Left lung (tissue), 14 donors: ENCODE results near the gene ETV3L. TPM values are rescaled to one million over a fixed set of nuclear protein-coding genes. Genes with fewer than 3 reads are reported as not detected.

Experiments used
- ATAC-seq: fragments of 200-7000 bp; cut with Tn5 transposase; one replicate; pipeline ENCODE4 v1.9.1; 2020; ENCODE audit warnings: moderate library complexity
- DNase-seq, 4 donors: peaks; one replicate each; pipeline ENCODE4 v3.0.0-alpha.2; 2013 to 2020
- H3K27ac ChIP-seq, 2 donors: fragments of 200-600 bp; sonication (generic) in 1 of 2; one replicate each; pipeline versions ENCODE4 v1.5.0 to v1.8.0; 2020 to 2021
- H3K27me3 ChIP-seq, 2 donors: fragments of 200-600 bp; sonication (generic) in 1 of 2; one replicate each; pipeline versions ENCODE4 v1.5.0 to v1.8.0; 2020 to 2021
- H3K36me3 ChIP-seq, 2 donors: fragments of 200-600 bp; sonication (generic) in 1 of 2; one replicate each; pipeline versions ENCODE4 v1.5.0 to v1.8.0; 2020 to 2021
- H3K4me1 ChIP-seq, 2 donors: fragments of 200-600 bp; one replicate each; pipeline ENCODE4 v1.8.0; 2021
- H3K4me3 ChIP-seq, 2 donors: fragments of 200-600 bp; sonication (generic) in 1 of 2; one replicate each; pipeline versions ENCODE4 v1.5.0 to v1.8.0; 2020 to 2021; ENCODE audit warnings: mild to moderate bottlenecking in 1 of 2
- H3K9me3 ChIP-seq, 2 donors: fragments of 200-600 bp; sonication (generic) in 1 of 2; one replicate each; pipeline versions ENCODE4 v1.5.0 to v1.8.0; 2020 to 2021
- intact Hi-C, 2 donors: fragments of 100-400 bp; cut with DNase I; formaldehyde crosslinking; loops; one replicate each; pipeline versions ENCODE4 v1.11.2 to v1.14.2; 2022
- long read RNA-seq, 12 donors: library from polyadenylated mRNA in 2 of 12; unstranded in 2 of 12; transcript quantifications; one replicate each; pipeline ENCODE4 v2.0.0 and lab custom pipeline, GENCODE V29; 2019 to 2026
- polyA plus RNA-seq, 6 donors: library from polyadenylated mRNA; unstranded; fragments of 120-200 nt; gene quantifications; one replicate each; pipeline ENCODE4 v1.2.1, GENCODE V29; 2013; ENCODE audit not compliant: insufficient read length in 6 of 6
- total RNA-seq, 2 donors: library from RNA; stranded (reverse); fragmentation: NEBNext Ultra II Directional; extraction: Animal tissue kit (Norgen Biotek cat#: 25700); gene quantifications; one replicate each; pipeline ENCODE4 v1.2.1, GENCODE V29; 2021
- TF ChIP-seq, protein P1 (sequence below), 2 donors: fragments of 200-600 bp; sonication (generic) in 1 of 2; IDR thresholded peaks; one replicate each; pipeline versions ENCODE4 v1.5.0 to v1.8.0; 2021; ENCODE audit warnings: antibody characterized with exemption in 2 of 2
- donor health status: DM: no; HTN: yes; CAD: no.
- donor health status: DM: no; HTN: no; CAD: no.

The ETV3L gene
- total RNA-seq (not detected), polyA plus RNA-seq (not detected)
- long read RNA-seq, donor 1 = 0 reads
- long read RNA-seq, donor 2 = 0 reads
- long read RNA-seq, donor 3 = 0 reads
- long read RNA-seq, donor 4 = 0 reads
- long read RNA-seq, donor 5 = 0 reads
- long read RNA-seq, donor 6 = 0 reads
- long read RNA-seq, donor 7 = 0 reads
- long read RNA-seq, donor 8 = 0 reads
- long read RNA-seq, donor 9 = 0 reads
- long read RNA-seq, donor 10 = 0 reads
- long read RNA-seq, donor 11 = 0 reads
- long read RNA-seq, donor 12 = 0 reads

DNA sequence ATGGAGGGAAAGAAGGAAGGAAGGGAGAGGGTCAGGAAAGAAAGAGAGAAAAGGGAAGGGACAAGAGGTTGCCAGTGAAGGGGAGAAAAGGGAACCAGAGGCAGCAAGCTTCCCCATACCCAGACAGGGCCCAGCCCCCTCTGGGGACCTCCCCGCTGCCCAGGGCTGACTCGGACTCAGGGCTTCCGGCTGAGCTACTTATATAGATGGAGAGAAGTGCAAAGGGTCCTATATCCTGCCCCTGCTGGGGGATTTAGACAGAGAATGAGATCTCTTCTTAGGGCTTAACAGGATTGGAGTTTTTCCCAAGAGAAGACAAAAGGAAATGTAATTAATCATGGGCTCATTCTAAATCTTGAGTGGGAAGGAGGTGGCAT lies at the start of gene ETV3L:
Gene ETV3L, minus strand, starts transcription at position 176 of the 377 bp plus-strand sequence. CDS start 285 bp downstream, outside the sequence.
- TF ChIP-seq, protein P1, sequence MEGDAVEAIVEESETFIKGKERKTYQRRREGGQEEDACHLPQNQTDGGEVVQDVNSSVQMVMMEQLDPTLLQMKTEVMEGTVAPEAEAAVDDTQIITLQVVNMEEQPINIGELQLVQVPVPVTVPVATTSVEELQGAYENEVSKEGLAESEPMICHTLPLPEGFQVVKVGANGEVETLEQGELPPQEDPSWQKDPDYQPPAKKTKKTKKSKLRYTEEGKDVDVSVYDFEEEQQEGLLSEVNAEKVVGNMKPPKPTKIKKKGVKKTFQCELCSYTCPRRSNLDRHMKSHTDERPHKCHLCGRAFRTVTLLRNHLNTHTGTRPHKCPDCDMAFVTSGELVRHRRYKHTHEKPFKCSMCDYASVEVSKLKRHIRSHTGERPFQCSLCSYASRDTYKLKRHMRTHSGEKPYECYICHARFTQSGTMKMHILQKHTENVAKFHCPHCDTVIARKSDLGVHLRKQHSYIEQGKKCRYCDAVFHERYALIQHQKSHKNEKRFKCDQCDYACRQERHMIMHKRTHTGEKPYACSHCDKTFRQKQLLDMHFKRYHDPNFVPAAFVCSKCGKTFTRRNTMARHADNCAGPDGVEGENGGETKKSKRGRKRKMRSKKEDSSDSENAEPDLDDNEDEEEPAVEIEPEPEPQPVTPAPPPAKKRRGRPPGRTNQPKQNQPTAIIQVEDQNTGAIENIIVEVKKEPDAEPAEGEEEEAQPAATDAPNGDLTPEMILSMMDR (IDR thresholded peaks at IDR 0.05) = no peak
- intact Hi-C loops = loop anchor here in 1 of 2 donors (10.0 kb wide), 1 partner anchor 55 kb away; no protein-coding TSS in a partner anchor
- peak; percentile 66 for ATAC-seq

DNA sequence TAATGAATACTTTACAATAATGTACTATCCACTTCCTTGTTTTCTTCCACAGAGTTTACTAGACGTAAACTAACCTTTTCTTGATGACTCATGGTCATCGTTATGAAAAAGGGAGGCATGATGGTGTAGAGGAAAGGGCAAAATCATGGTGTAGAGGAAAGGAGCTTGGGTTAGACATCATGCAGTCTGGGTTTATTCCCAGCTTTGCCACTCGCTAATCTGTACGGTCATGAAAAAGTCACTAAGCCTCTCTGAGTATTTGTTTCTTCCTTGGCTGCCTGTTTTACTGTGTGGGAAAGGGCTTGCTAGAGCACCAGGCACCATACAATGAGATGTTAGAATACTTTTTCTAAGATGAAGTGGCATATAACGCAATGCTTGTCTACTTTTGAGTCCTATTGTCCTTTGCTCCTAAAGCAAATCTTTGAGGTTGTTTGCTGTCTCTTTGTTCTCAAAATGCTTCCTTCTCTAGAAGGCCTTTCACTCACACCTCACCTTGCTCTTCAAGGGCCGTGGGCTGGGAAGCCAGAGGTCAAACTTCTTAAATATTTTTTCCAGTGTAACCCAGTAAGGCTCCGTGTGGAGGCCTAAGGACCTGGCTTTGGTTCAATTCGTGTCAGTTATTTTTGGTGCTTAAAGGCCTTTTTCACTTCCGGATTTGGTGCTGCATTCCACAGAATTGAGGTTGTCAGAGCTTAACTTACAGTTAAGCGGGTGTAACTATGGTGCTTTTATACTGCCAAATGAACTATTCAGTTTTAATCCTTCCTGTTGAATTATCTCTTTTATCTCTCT lies 48.5 kb upstream of the ETV3L start:
- Histone ChIP-seq H3K9me3 (no peaks in the 10 kb centered on the region), H3K4me1 (peaks cover 4 to 8% of the 10 kb centered on the region in 2 donors), H3K4me3 (no peak overlapping the region), H3K27ac (peak overlapping the region in 1 of 2 donors; percentile 49), H3K27me3 (no peaks in the 10 kb centered on the region), H3K36me3 (no peaks in the 10 kb centered on the region)
- DNase-seq (peak in 1 of 4 donors; percentile 55), ATAC-seq (peak; percentile 75)
- intact Hi-C loops = no loop called here
- TF ChIP-seq, protein P1 (IDR thresholded peaks at IDR 0.05) = no peak

More for the DNA sequence above, at the start of gene ETV3L:
- Histone ChIP-seq H3K4me1 (no peaks in the 10 kb centered on the region), H3K27me3 (no peaks in the 10 kb centered on the region), H3K36me3 (no peaks in the 10 kb centered on the region), H3K27ac (no peak within 1 kb of the TSS), H3K9me3 (no peaks in the 10 kb centered on the region), H3K4me3 (no peak within 1 kb of the TSS)
- peak in 1 of 4 donors; percentile 44 for DNase-seq

DNA sequence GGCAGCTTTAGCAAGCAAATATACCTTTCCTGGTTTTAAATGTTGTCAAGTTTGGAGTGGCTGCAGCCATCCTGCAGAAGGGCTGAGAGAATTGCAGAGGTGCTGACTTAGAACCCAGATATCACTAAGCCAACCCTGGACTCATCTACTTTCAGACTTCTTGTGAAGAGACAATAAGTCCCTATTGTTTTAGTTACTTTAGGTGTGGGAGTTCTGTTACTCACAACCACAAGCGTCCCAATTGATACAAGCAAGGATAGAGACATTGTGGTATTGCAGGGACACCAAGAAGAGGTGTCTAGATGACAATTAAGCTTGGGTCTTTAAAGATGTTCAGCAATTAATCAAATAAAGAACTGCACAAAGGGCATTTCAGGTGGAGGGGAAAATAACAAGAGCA lies 47.4 kb upstream of the ETV3L start:
- Histone ChIP-seq H3K27ac (no peak overlapping the region), H3K4me1 (peaks cover 4 to 8% of the 10 kb centered on the region in 2 donors), H3K4me3 (no peak overlapping the region), H3K36me3 (no peaks in the 10 kb centered on the region), H3K9me3 (no peaks in the 10 kb centered on the region), H3K27me3 (no peaks in the 10 kb centered on the region)
- ATAC-seq = no peak
- intact Hi-C loops = no loop called here
- DNase-seq = no peak
- TF ChIP-seq, protein P1 (IDR thresholded peaks at IDR 0.05) = no peak

DNA sequence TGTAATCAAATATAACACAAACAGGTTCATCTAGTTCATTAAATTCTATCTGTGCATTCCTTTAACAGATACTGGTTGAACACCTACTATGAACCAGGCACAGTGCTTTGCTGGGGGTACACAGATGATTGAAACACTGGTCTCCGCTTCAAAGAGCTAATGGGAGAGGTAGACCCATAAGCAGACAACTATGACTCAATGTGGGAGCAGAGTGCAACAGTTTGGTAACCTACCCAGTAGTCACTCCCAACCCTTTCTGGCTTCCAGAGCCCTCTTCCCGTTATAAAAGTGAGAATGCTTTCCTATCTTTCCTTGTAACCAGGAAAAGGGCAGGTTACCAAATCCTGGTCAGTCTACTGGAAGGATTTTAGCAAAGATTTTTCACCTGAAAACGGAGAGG lies 46.6 kb upstream of the ETV3L start:
- no peaks in the 10 kb centered on the region for H3K9me3 ChIP-seq
- intact Hi-C loops = no loop called here
- DNase-seq = no peak
- H3K4me3 ChIP-seq = no peak overlapping the region
- no peak overlapping the region for H3K27ac ChIP-seq
- TF ChIP-seq, protein P1 (IDR thresholded peaks at IDR 0.05) = no peak
- no peak for ATAC-seq
- H3K4me1 ChIP-seq = peaks cover 4 to 8% of the 10 kb centered on the region in 2 donors
- H3K27me3 ChIP-seq = no peaks in the 10 kb centered on the region
- no peaks in the 10 kb centered on the region for H3K36me3 ChIP-seq

- H3K9me3 ChIP-seq = no peaks in the 10 kb centered on the region
- no peaks in the 10 kb centered on the region for H3K27me3 ChIP-seq
- H3K36me3 ChIP-seq = no peaks in the 10 kb centered on the region
- intact Hi-C loops = no loop called here
- TF ChIP-seq, protein P1 (IDR thresholded peaks at IDR 0.05) = no peak
- no peak overlapping the region for H3K4me3 ChIP-seq
- peaks cover 4 to 8% of the 10 kb centered on the region in 2 donors for H3K4me1 ChIP-seq
- ATAC-seq (no peak), DNase-seq (no peak)
- no peak overlapping the region for H3K27ac ChIP-seq
Observed at GRCh38 chr1:157145076-157145475, 45.5 kb upstream of the ETV3L start.
